Fibroblast of villous mesenchyme (primary cell): ENCODE measurements around the gene FAF1. TPM values are rescaled to one million over a fixed set of nuclear protein-coding genes. Genes with fewer than 3 reads are reported as not detected.

ENCODE experiments used
- DNase-seq: peaks from one replicate; pipeline ENCODE4 v3.0.0-alpha.2; 2010; ENCODE audit warnings: low read depth
- H3K4me3 ChIP-seq: 2 replicates; pipeline ENCODE4 v1.5.1; 2011; ENCODE audit warnings: low read depth, mild to moderate bottlenecking, low read length
- CTCF ChIP-seq: IDR thresholded peaks from 2 replicates; pipeline ENCODE4 v1.5.1; 2012; ENCODE audit warnings: low read depth, mild to moderate bottlenecking, low read length; ENCODE audit not compliant: insufficient read depth
- small RNA-seq: library from RNA; depleted of rRNA; stranded (forward); fragments of <200 nt; gene quantifications from one replicate; pipeline ENCODE3, GENCODE V24; 2012
- total RNA-seq: library from RNA; depleted of rRNA; stranded (reverse); fragments of >200 nt; gene quantifications from 2 replicates; pipeline ENCODE4 v1.2.3, GENCODE V29; 2012

FAF1 gene
- total RNA-seq, 1 donor: 55.7 TPM

GRCh38 chr1:50415235-50416149 lies 544.6 kb downstream of the FAF1 start:
- TF ChIP-seq CTCF: no peak
- H3K4me3 ChIP-seq: no peak overlapping the region
- DNase-seq: no peak

- no peak overlapping the region for H3K4me3 ChIP-seq
- no peak for TF ChIP-seq CTCF
- no peak for DNase-seq
Observed at GRCh38 chr1:50414853-50415234, 545.2 kb downstream of the FAF1 start.

DNA sequence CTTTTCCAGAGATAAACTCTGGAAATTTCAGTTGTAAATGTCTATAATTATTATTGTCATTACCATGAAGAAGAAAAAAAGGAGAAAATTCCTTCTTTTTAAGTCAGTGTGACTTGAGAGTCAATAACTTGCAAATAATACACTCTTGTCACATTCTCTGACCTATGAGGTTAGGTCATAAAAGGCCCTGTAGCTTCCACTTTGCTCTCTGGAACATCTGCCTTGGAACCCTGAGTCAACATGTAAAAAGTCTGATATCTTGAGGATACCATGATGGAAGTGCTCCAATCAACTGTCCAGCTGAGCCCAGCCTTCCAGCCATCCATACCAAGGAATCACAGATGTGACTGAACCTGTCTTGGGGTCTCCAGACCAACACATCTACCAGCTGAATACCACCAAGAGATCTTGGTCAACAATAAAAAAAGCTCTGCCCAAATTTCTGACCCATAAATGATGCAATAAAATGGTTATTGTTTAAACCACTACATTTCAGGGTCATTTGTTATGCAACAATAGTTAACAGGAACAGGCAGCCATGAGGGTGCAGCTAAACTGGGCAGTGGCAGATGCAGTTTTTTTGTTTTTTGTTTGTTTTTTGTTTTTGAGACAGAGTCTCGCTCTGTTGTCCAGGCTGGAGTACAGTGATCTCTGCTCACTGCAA lies 547.1 kb downstream of the FAF1 start:
- no peak for TF ChIP-seq CTCF
- no peak for DNase-seq
- no peak overlapping the region for H3K4me3 ChIP-seq

DNA sequence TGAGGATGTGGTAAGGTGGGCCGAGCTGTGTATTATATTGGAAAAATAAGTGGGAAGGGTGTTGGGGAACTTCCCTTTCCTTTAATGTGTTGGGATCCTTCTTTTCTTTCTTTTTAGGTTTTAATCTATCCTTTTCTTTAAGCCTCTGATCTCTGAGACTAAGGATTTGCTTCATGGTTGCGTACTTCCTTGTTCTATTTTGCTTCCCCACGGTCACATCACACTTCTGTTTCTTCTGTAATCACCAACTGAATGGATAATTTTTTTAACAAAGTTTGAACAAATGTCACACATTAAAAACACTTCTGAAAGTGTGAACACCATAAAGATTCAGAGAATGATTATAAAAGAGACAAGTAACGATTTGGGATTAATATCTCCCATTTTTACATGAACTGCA lies 554.3 kb downstream of the FAF1 start:
- TF ChIP-seq CTCF: no peak
- no peak overlapping the region for H3K4me3 ChIP-seq
- DNase-seq: no peak

DNA sequence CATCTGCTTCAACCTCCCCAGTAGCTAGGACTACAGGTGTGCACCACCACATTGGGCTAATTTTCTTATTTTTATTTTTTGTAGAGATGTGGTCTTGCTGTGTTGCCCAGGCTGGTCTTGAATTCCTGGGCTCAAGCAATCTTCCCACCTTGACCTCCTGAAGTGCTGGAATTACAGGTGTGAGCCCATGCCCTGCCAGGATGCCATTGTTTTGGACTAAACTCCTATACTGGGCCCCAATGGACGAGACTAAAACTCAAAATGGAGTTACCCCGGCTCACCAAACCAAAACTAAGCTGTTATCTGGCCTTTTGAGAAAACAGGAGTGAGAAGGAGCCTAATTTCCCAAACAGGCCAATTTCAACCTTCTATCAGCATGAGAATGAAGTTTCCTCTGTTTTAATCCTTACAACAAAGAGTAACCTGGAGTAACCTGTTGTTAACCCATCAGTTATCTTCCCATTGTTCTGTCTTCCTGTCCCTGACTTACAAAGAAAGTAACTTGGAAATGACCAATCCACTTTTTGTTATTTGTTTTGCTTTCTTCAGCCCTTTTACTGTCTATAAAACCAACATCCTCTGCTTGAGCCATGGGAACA lies 566.4 kb downstream of the FAF1 start:
- no peak for DNase-seq
- H3K4me3 ChIP-seq: no peak overlapping the region
- no peak for TF ChIP-seq CTCF

Small RNA genes lying within 50 kb of the gene (small RNA-seq; reads per million reads assigned to genes)
- gene RNU6-1026P: 0.38 reads per million

Other genes starting within 250 kb of the FAF1 start
- 18.0 and 19.0 TPM in 2 replicates for gene CDKN2C, start 10.0 kb upstream of the FAF1 start, total RNA-seq
- gene C1orf185, start 142.0 kb upstream of the FAF1 start, total RNA-seq: under 0.01 TPM in 1 of 2 replicates, not detected in the other